Thymus (tissue), 2 donors: ENCODE data around the gene IKZF4. TPM values are rescaled to one million over a fixed set of nuclear protein-coding genes. Genes with fewer than 3 reads are reported as not detected.

Experiments
- polyA plus RNA-seq: library from polyadenylated mRNA; stranded (reverse); fragments of 200-250 nt; gene quantifications from one replicate; pipeline ENCODE4 v1.2.3, GENCODE V29; 2013
- total RNA-seq: library from RNA; stranded (reverse); fragments of 120-200 nt; gene quantifications from one replicate; pipeline ENCODE4 v1.2.4, GENCODE V29; 2013
- donor health status: healthy.

IKZF4 gene
- total and polyA plus RNA-seq, 2 donors, result 1.7 to 2.7 TPM

Other genes starting within 250 kb of the IKZF4 start
- gene SARNP, start 203.3 kb upstream of the IKZF4 start, total RNA-seq, result 141 TPM
- gene SARNP, start 203.3 kb upstream of the IKZF4 start, polyA plus RNA-seq, result 112 TPM
- 32.9 TPM for gene ORMDL2, start 203.0 kb upstream of the IKZF4 start, total RNA-seq
- gene ORMDL2, start 203.0 kb upstream of the IKZF4 start, polyA plus RNA-seq, result 36.3 TPM
- 35.5 TPM for gene DNAJC14, start 191.5 kb upstream of the IKZF4 start, total RNA-seq
- 22.2 TPM for gene DNAJC14, start 191.5 kb upstream of the IKZF4 start, polyA plus RNA-seq
- 4.5 TPM for gene MMP19, start 178.1 kb upstream of the IKZF4 start, total RNA-seq
- 19.9 TPM for gene MMP19, start 178.1 kb upstream of the IKZF4 start, polyA plus RNA-seq
- 39.0 TPM for gene PYM1, start 93.1 kb upstream of the IKZF4 start, total RNA-seq
- gene PYM1, start 93.1 kb upstream of the IKZF4 start, polyA plus RNA-seq, result 57.9 TPM
- 326 TPM for gene DGKA, start 89.9 kb upstream of the IKZF4 start, total RNA-seq
- gene DGKA, start 89.9 kb upstream of the IKZF4 start, polyA plus RNA-seq, result 381 TPM
- gene PMEL, start 55.0 kb upstream of the IKZF4 start, total RNA-seq, result 0.28 TPM
- 0.94 TPM for gene PMEL, start 55.0 kb upstream of the IKZF4 start, polyA plus RNA-seq
- gene CDK2, start 54.2 kb upstream of the IKZF4 start, total RNA-seq, result 67.2 TPM
- 22.3 TPM for gene CDK2, start 54.2 kb upstream of the IKZF4 start, polyA plus RNA-seq
- gene RAB5B, start 47.0 kb upstream of the IKZF4 start, total RNA-seq, result 39.7 TPM
- 63.1 TPM for gene RAB5B, start 47.0 kb upstream of the IKZF4 start, polyA plus RNA-seq
- gene SUOX, start 23.8 kb upstream of the IKZF4 start, total RNA-seq, result 9.4 TPM
- gene SUOX, start 23.8 kb upstream of the IKZF4 start, polyA plus RNA-seq, result 11.6 TPM
- gene RPS26, start 20.9 kb downstream of the IKZF4 start, total RNA-seq, result 386 TPM
- gene RPS26, start 20.9 kb downstream of the IKZF4 start, polyA plus RNA-seq, result 2,654 TPM
- 1.4 TPM for gene ERBB3, start 59.1 kb downstream of the IKZF4 start, total RNA-seq
- gene ERBB3, start 59.1 kb downstream of the IKZF4 start, polyA plus RNA-seq, result 4.3 TPM
- 170 TPM for gene PA2G4, start 83.5 kb downstream of the IKZF4 start, total RNA-seq
- gene PA2G4, start 83.5 kb downstream of the IKZF4 start, polyA plus RNA-seq, result 67.9 TPM
- 9,819 TPM for gene RPL41, start 95.6 kb downstream of the IKZF4 start, total RNA-seq
- 5,569 TPM for gene RPL41, start 95.6 kb downstream of the IKZF4 start, polyA plus RNA-seq
- 4.3 TPM for gene ZC3H10, start 97.2 kb downstream of the IKZF4 start, total RNA-seq
- 3.1 TPM for gene ZC3H10, start 97.2 kb downstream of the IKZF4 start, polyA plus RNA-seq
- 63.4 TPM for gene ESYT1, start 107.2 kb downstream of the IKZF4 start, total RNA-seq
- gene ESYT1, start 107.2 kb downstream of the IKZF4 start, polyA plus RNA-seq, result 39.2 TPM
- 101 TPM for gene MYL6B, start 131.5 kb downstream of the IKZF4 start, total RNA-seq
- 60.9 TPM for gene MYL6B, start 131.5 kb downstream of the IKZF4 start, polyA plus RNA-seq
- gene MYL6, start 137.3 kb downstream of the IKZF4 start, total RNA-seq, result 2,051 TPM
- 2,137 TPM for gene MYL6, start 137.3 kb downstream of the IKZF4 start, polyA plus RNA-seq
- gene SMARCC2, start 168.4 kb downstream of the IKZF4 start, total RNA-seq, result 20.3 TPM
- gene SMARCC2, start 168.4 kb downstream of the IKZF4 start, polyA plus RNA-seq, result 25.9 TPM
- gene RNF41, start 200.9 kb downstream of the IKZF4 start, total RNA-seq, result 26.8 TPM
- gene RNF41, start 200.9 kb downstream of the IKZF4 start, polyA plus RNA-seq, result 18.3 TPM
- gene NABP2, start 203.3 kb downstream of the IKZF4 start, total RNA-seq, result 21.6 TPM
- gene NABP2, start 203.3 kb downstream of the IKZF4 start, polyA plus RNA-seq, result 16.0 TPM
- gene SLC39A5, start 209.0 kb downstream of the IKZF4 start, total RNA-seq, result 0.24 TPM
- 0.30 TPM for gene SLC39A5, start 209.0 kb downstream of the IKZF4 start, polyA plus RNA-seq
- 2.9 TPM for gene ANKRD52, start 237.3 kb downstream of the IKZF4 start, total RNA-seq
- 7.9 TPM for gene ANKRD52, start 237.3 kb downstream of the IKZF4 start, polyA plus RNA-seq
- 9.4 TPM for gene COQ10A, start 245.9 kb downstream of the IKZF4 start, total RNA-seq
- 24.9 TPM for gene COQ10A, start 245.9 kb downstream of the IKZF4 start, polyA plus RNA-seq